HFF-Myc (cell line): ENCODE data around the gene MAP3K20.

Experiments
- DNase-seq: peaks from one replicate; pipeline ENCODE4 v3.0.0-alpha.2; 2011; ENCODE audit warnings: low read depth; ENCODE audit errors: extremely low read depth
- H3K4me3 ChIP-seq: replicated peaks from 2 replicates; pipeline ENCODE4 v1.5.1; 2011; ENCODE audit warnings: low read depth, mild to moderate bottlenecking, control low read depth, low read length
- CTCF ChIP-seq: IDR thresholded peaks from 2 replicates; pipeline ENCODE4 v1.5.1; 2012; ENCODE audit warnings: mild to moderate bottlenecking, low read depth, low read length, control low read depth; ENCODE audit errors: missing control alignments

The MAP3K20 gene

GRCh38 chr2:173230181-173230580 lies 154.5 kb downstream of the MAP3K20 start:
- DNase-seq, result no peak
- no peak for TF ChIP-seq CTCF
- no peak overlapping the region for H3K4me3 ChIP-seq

- DNase-seq, result no peak
- H3K4me3 ChIP-seq, result no peak overlapping the region
- no peak for TF ChIP-seq CTCF
Observed at GRCh38 chr2:173231042-173231441, 155.4 kb downstream of the MAP3K20 start.

- TF ChIP-seq CTCF, result no peak
- DNase-seq, result no peak
- no peak overlapping the region for H3K4me3 ChIP-seq
Observed at GRCh38 chr2:173231465-173231864, 155.8 kb downstream of the MAP3K20 start.

GRCh38 chr2:173232956-173233744 lies 157.5 kb downstream of the MAP3K20 start:
- no peak for TF ChIP-seq CTCF
- no peak overlapping the region for H3K4me3 ChIP-seq
- no peak for DNase-seq

- no peak for TF ChIP-seq CTCF
- no peak for DNase-seq
- no peak overlapping the region for H3K4me3 ChIP-seq
Observed at GRCh38 chr2:173235947-173236803, 160.5 kb downstream of the MAP3K20 start.

GRCh38 chr2:173238385-173238784 lies 162.7 kb downstream of the MAP3K20 start:
- no peak overlapping the region for H3K4me3 ChIP-seq
- no peak for TF ChIP-seq CTCF
- no peak for DNase-seq
